ENCODE measurements around the gene PSMD6. TPM values are rescaled to one million over a fixed set of nuclear protein-coding genes. Genes with fewer than 3 reads are reported as not detected.

Gene PSMD6
- total RNA-seq, 1 donor from 2014 or later: 87.0 TPM

DNA sequence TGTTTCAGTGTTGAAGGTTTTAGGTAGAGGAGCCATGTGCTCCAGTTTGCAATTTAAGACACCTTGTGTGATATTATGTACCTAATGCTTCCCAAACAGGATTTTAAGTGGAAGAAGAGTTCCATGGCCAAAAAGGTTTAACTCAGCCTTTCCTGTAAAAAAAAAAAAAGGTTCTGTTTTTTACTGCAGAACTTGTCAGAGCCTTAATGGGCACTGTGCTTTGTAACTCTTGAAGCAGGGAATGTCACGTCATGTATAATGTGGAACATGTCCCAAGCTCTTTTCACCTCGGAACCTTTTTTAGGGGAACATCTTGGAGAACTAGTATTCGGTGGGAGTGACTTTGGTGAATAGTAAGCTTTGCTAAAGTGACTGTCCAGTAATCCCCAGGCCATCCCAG is 31.6 kb downstream of the PSMD6 start:
- TF ChIP-seq, protein P1, sequence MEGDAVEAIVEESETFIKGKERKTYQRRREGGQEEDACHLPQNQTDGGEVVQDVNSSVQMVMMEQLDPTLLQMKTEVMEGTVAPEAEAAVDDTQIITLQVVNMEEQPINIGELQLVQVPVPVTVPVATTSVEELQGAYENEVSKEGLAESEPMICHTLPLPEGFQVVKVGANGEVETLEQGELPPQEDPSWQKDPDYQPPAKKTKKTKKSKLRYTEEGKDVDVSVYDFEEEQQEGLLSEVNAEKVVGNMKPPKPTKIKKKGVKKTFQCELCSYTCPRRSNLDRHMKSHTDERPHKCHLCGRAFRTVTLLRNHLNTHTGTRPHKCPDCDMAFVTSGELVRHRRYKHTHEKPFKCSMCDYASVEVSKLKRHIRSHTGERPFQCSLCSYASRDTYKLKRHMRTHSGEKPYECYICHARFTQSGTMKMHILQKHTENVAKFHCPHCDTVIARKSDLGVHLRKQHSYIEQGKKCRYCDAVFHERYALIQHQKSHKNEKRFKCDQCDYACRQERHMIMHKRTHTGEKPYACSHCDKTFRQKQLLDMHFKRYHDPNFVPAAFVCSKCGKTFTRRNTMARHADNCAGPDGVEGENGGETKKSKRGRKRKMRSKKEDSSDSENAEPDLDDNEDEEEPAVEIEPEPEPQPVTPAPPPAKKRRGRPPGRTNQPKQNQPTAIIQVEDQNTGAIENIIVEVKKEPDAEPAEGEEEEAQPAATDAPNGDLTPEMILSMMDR (IDR thresholded peaks at IDR 0.05; ENCODE audit: unreplicated experiment): no peak
- H3K36me3 Mint-ChIP-seq (ENCODE audit: low read depth, unreplicated experiment): peaks cover 54% of the 10 kb centered on the region
- no peaks in the 10 kb centered on the region for H3K9me3 Mint-ChIP-seq (ENCODE audit: unreplicated experiment)
- peaks cover 31% of the 10 kb centered on the region for H3K4me1 Mint-ChIP-seq (ENCODE audit: unreplicated experiment)
- peaks cover 5% of the 10 kb centered on the region for H3K27me3 Mint-ChIP-seq (ENCODE audit: unreplicated experiment)
- no peak for DNase-seq (ENCODE audit: low spot score)
- no peak overlapping the region for H3K27ac Mint-ChIP-seq (ENCODE audit: unreplicated experiment)
- no peak overlapping the region for H3K4me3 Mint-ChIP-seq (ENCODE audit: unreplicated experiment)

- Mint-ChIP-seq H3K4me3 (ENCODE audit: unreplicated experiment) (no peak overlapping the region), H3K4me1 (ENCODE audit: unreplicated experiment) (peaks cover 22% of the 10 kb centered on the region), H3K9me3 (ENCODE audit: unreplicated experiment) (no peaks in the 10 kb centered on the region), H3K36me3 (ENCODE audit: low read depth, unreplicated experiment) (peaks cover 48% of the 10 kb centered on the region), H3K27ac (ENCODE audit: unreplicated experiment) (peak overlapping the region; percentile 46), H3K27me3 (ENCODE audit: unreplicated experiment) (peaks cover 5% of the 10 kb centered on the region)
- no peak for DNase-seq (ENCODE audit: low spot score)
- TF ChIP-seq, protein P1 (IDR thresholded peaks at IDR 0.05; ENCODE audit: unreplicated experiment): no peak
Measured at GRCh38 chr3:63990733-63991132, 32.6 kb downstream of the PSMD6 start.

DNA sequence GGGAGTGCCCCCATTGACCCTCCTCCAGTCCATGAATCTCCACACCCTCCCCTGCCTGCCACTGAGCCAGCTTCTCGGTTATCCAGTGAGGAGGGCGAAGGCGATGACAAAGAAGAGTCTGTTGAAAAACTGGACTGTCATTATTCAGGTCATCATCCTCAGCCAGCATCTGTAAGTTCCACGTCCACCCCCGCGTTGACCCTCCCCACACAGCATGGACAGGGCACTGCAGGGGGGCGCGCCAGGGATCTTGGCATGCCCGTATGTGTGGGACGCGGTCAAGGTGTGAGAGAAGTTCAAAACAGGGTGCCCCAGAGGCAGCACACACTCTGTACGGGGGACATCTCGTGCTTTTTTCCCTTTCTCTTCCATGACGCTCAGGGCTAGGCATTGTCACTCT is 33.1 kb downstream of the PSMD6 start:
- Mint-ChIP-seq H3K4me3 (ENCODE audit: unreplicated experiment) (no peak overlapping the region), H3K36me3 (ENCODE audit: low read depth, unreplicated experiment) (peaks cover 47% of the 10 kb centered on the region), H3K9me3 (ENCODE audit: unreplicated experiment) (no peaks in the 10 kb centered on the region), H3K27ac (ENCODE audit: unreplicated experiment) (no peak overlapping the region), H3K4me1 (ENCODE audit: unreplicated experiment) (peaks cover 22% of the 10 kb centered on the region), H3K27me3 (ENCODE audit: unreplicated experiment) (no peaks in the 10 kb centered on the region)
- no peak for DNase-seq (ENCODE audit: low spot score)
- TF ChIP-seq, protein P1 (IDR thresholded peaks at IDR 0.05; ENCODE audit: unreplicated experiment): no peak

- Mint-ChIP-seq H3K9me3 (ENCODE audit: unreplicated experiment) (no peaks in the 10 kb centered on the region), H3K4me1 (ENCODE audit: unreplicated experiment) (peaks cover 24% of the 10 kb centered on the region), H3K27ac (ENCODE audit: unreplicated experiment) (no peak overlapping the region), H3K4me3 (ENCODE audit: unreplicated experiment) (no peak overlapping the region), H3K36me3 (ENCODE audit: low read depth, unreplicated experiment) (peaks cover 48% of the 10 kb centered on the region), H3K27me3 (ENCODE audit: unreplicated experiment) (no peaks in the 10 kb centered on the region)
- no peak for DNase-seq (ENCODE audit: low spot score)
- TF ChIP-seq, protein P1 (IDR thresholded peaks at IDR 0.05; ENCODE audit: unreplicated experiment): no peak
Measured at GRCh38 chr3:63988943-63989342, 34.4 kb downstream of the PSMD6 start.

DNA sequence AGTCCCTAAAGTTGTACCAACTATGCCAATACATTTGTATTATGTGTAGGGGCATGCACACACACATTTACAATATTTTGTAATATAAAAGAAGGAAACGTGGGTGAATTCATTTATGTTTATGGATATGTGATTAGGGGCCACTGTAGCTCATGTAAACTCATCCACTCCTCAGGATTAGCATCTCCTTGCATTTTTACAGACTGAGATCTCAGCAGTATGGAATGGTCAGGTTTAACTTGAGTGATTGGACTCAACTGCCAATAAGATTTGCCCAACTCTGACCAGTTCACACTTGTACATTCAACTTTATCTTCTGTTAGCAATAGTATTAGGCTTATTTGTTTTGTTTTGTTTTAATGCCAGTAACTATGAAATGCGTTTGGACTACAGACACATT is 36.5 kb downstream of the PSMD6 start:
- Mint-ChIP-seq H3K27ac (ENCODE audit: unreplicated experiment) (no peak overlapping the region), H3K4me1 (ENCODE audit: unreplicated experiment) (peaks cover 16% of the 10 kb centered on the region), H3K4me3 (ENCODE audit: unreplicated experiment) (no peak overlapping the region), H3K9me3 (ENCODE audit: unreplicated experiment) (no peaks in the 10 kb centered on the region), H3K36me3 (ENCODE audit: low read depth, unreplicated experiment) (peaks cover 37% of the 10 kb centered on the region), H3K27me3 (ENCODE audit: unreplicated experiment) (no peaks in the 10 kb centered on the region)
- DNase-seq (ENCODE audit: low spot score): no peak
- TF ChIP-seq, protein P1 (IDR thresholded peaks at IDR 0.05; ENCODE audit: unreplicated experiment): no peak

All from endothelial cell (in vitro differentiated cells).